Kidney (tissue), 14 donors: ENCODE data around the gene CXCL17. TPM values are rescaled to one million over a fixed set of nuclear protein-coding genes. Genes with fewer than 3 reads are reported as not detected.

ENCODE experiments used
- DNase-seq, 5 donors: peaks; one replicate each; pipeline ENCODE4 v3.0.0-alpha.2; 2013 to 2020
- FAIRE-seq: peaks from 2 replicates; lab custom pipeline; 2012; peaks lifted over from hg19 to GRCh38; lab: Jason Lieb, UNC
- H3K27ac ChIP-seq, 2 donors: one replicate each; pipeline ENCODE4 v1.7.0; 2013; ENCODE audit warnings: low read depth in 2 of 2, low read length in 2 of 2, inconsistent platforms in 1 of 2
- H3K27me3 ChIP-seq: one replicate; pipeline ENCODE4 v1.7.1; 2013; ENCODE audit warnings: low read length, inconsistent platforms; ENCODE audit not compliant: control insufficient read depth, insufficient read depth
- H3K36me3 ChIP-seq, 3 donors: one replicate each; pipeline versions ENCODE4 v1.7.0 to v1.7.1; 2013; ENCODE audit warnings: low read length in 3 of 3, control low read depth in 1 of 3, inconsistent platforms in 1 of 3; ENCODE audit not compliant: insufficient read depth in 3 of 3, control insufficient read depth in 2 of 3
- H3K4me1 ChIP-seq, 3 donors: one replicate each; pipeline versions ENCODE4 v1.7.0 to v1.7.1; 2013; ENCODE audit warnings: low read length in 3 of 3, inconsistent platforms in 1 of 3, low read depth in 1 of 3; ENCODE audit not compliant: control insufficient read depth in 2 of 3, insufficient read depth in 2 of 3
- H3K4me3 ChIP-seq, 3 donors: one replicate each; pipeline versions ENCODE4 v1.7.0 to v1.8.1; 2013; ENCODE audit warnings: low read length in 3 of 3, control low read depth in 1 of 3, inconsistent platforms in 1 of 3
- H3K9ac ChIP-seq, 3 donors: one replicate each; pipeline versions ENCODE4 v1.7.0 to v1.7.1; 2013; ENCODE audit warnings: low read length in 3 of 3, control low read depth in 1 of 3, inconsistent platforms in 1 of 3
- H3K9me3 ChIP-seq, 3 donors: one replicate each; pipeline versions ENCODE4 v1.7.0 to v1.7.1; 2013; ENCODE audit warnings: low read length in 3 of 3, control low read depth in 1 of 3, inconsistent platforms in 1 of 3; ENCODE audit not compliant: control insufficient read depth in 2 of 3, insufficient read depth in 1 of 3
- CTCF ChIP-seq: IDR thresholded peaks from 3 replicates; pipeline ENCODE4 v1.5.1; 2012; ENCODE audit warnings: mild to moderate bottlenecking, moderate library complexity, borderline replicate concordance; ENCODE audit not compliant: insufficient read depth; ENCODE audit errors: extremely low read depth
- intact Hi-C: fragments of 100-400 bp; cut with DNase I; formaldehyde crosslinking; loops from one replicate; pipeline ENCODE4 v1.11.1; 2022
- polyA plus RNA-seq: library from polyadenylated mRNA; stranded (reverse); fragments of 350-450 nt; fragmentation: Illumina TruSeq; extraction: RNeasy Lipid Tissue Mini Kit (QIAGEN cat#74804); gene quantifications from one replicate; pipeline ENCODE4 v1.2.3, GENCODE V29; 2014; ENCODE audit warnings: low read depth, low replicate concordance; ENCODE audit not compliant: insufficient read depth
- total RNA-seq: library from RNA; stranded (reverse); fragmentation: NEBNext Ultra II Directional; extraction: Animal tissue kit (Norgen Biotek cat#: 25700); gene quantifications from one replicate; pipeline ENCODE4 v1.2.1, GENCODE V29; 2021
- donor health status: control.
- donor health status: control.
- donor health status: control.
- donor health status: control.
- donor health status: control.
- donor health status: DM: yes; HTN: yes; CAD: no.
- donor health status: Normal renal cell carcinoma (clear cell type).

CXCL17 gene
- total and polyA plus RNA-seq, 2 donors from 2014 or later, result not detected

- no peaks in the 10 kb centered on the region for H3K9me3 ChIP-seq
- H3K9ac ChIP-seq, result no peak overlapping the region
- intact Hi-C loops, result no loop called here
- FAIRE-seq (no peak), DNase-seq (no peak)
- H3K36me3 ChIP-seq, result no peaks in the 10 kb centered on the region
- no peak overlapping the region for H3K4me3 ChIP-seq
- no peak for TF ChIP-seq CTCF
- H3K4me1 ChIP-seq, result peaks cover 0 to 2% (median 0%) of the 10 kb centered on the region in 3 donors
- H3K27ac ChIP-seq, result no peak overlapping the region
- H3K27me3 ChIP-seq, result peaks cover 3% of the 10 kb centered on the region
Observed at GRCh38 chr19:42392165-42392564, 50.6 kb downstream of the CXCL17 start.

- FAIRE-seq, result no peak
- Histone ChIP-seq H3K9ac (no peak within 1 kb of the TSS), H3K27me3 (peaks cover 3% of the 10 kb centered on the region), H3K27ac (no peak within 1 kb of the TSS), H3K9me3 (no peaks in the 10 kb centered on the region), H3K36me3 (no peaks in the 10 kb centered on the region), H3K4me3 (no peak within 1 kb of the TSS), H3K4me1 (no peaks in the 10 kb centered on the region)
- intact Hi-C loops, result no loop called here
- no peak for TF ChIP-seq CTCF
- DNase-seq, result no peak
Observed at GRCh38 chr19:42389899-42390298, 52.8 kb downstream of the CXCL17 start, which contains the start of gene CNFN. Gene CNFN, minus strand, starts transcription at chr19:42390297. Its CDS starts 1,260 bp downstream, at chr19:42389037.

GRCh38 chr19:42388851-42389489, 53.8 kb downstream of the CXCL17 start:
- DNase-seq, result no peak

More at GRCh38 chr19:42388851-42389489, 53.8 kb downstream of the CXCL17 start:
- H3K9me3 ChIP-seq, result no peaks in the 10 kb centered on the region
- no peaks in the 10 kb centered on the region for H3K4me1 ChIP-seq
- no peak overlapping the region for H3K27ac ChIP-seq
- no peak overlapping the region for H3K9ac ChIP-seq
- H3K36me3 ChIP-seq, result no peaks in the 10 kb centered on the region
- no peak overlapping the region for H3K4me3 ChIP-seq
- intact Hi-C loops, result no loop called here
- TF ChIP-seq CTCF, result no peak
- peaks cover 3% of the 10 kb centered on the region for H3K27me3 ChIP-seq
- no peak for FAIRE-seq
